Stimulated activated naive CD8-positive, alpha-beta T cell treated with anti-CD3 and anti-CD28 coated beads, Interleukin-15, Interleukin-2, amounts not matched to agents 100 U/mL and 50 U/mL, for 24 hours (primary cell): ENCODE measurements around the gene CYFIP1.
A peak's percentile ranks its signal among the peaks of the same experiment; 100 is the strongest.

Source experiments
- ATAC-seq: fragments of 150-1000 bp; cut with Tn5 transposase; one replicate; pipeline ENCODE4 v1.10.0; 2021
- DNase-seq: peaks from one replicate; pipeline ENCODE4 v3.0.0; 2021

Gene CYFIP1

DNA sequence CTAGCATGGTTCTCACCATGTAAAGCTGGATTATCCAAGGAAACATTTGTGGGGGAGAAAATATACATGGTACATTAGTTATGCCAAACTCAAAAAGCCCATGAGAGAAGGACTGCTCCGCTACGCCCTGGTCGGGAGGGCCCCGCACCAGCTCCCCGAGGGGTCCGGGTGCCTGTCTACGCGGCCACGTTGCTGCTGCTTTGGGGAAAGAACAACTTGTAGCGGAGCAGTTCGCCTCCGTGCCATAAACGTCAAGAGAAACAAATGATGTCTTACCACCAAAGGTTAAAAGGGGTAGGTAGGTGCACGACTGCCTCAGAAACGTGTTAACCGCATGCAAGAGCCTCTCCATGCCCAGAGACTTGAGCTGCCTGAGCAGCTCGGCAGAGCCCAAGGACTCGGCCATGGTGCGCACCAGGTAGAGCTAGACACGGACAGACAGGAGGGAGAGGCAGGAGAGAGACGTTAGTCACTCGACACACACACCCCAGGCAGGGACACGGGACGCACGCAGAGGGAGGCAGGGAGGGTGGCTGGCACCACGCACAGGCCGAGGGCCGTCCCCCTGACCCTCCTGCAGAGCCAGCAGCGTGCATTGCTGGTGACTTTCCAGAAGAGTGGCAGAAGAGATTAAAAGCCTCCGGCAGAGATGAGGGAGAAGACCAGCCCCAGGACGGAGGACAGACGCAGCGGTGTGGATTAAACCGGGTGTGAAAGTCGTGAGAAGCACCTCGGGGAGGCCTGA, 63.4 kb downstream of the CYFIP1 start:
- no peak for DNase-seq
- no peak for ATAC-seq

- no peak for DNase-seq
- ATAC-seq = no peak
Observed at GRCh38 chr15:22915866-22916515, 64.2 kb downstream of the CYFIP1 start.

DNA sequence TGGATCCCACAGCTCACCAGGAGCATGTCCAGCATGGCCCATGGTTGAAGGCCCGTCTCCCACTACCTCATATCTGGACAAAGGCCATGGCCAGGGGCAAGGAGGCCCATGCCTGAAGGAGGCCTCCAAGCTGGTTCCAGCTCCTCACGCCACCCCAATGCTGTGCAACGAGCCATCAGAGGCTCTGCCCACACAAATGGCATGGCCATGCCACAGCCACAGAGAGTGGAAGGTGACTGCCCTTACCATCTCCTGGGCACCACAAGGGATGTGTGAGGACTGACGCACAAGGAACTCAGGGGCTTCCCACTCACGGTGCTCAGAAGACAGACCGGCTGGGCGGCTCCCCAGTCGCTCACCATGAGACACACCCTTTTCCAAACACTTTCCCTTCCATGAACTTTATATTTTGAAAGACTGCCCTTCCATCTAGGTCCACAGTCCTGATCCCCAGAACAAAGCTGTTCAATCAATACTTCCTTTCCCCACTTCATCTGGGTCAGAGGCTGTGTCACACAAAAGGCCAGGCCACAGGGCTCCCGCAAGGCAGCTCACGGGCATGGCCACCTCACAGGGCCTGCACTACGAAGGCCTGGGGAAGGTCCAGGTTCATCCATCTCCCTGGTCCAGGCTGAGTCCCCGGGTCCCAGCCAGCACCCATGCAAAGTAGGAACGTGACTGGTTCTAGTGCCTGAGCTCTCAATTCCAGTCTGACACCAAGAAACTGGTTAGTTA, 66.4 kb downstream of the CYFIP1 start:
- ATAC-seq (no peak), DNase-seq (no peak)

- no peak for ATAC-seq
- DNase-seq = no peak
Observed at GRCh38 chr15:22912256-22912655, 67.9 kb downstream of the CYFIP1 start.

DNA sequence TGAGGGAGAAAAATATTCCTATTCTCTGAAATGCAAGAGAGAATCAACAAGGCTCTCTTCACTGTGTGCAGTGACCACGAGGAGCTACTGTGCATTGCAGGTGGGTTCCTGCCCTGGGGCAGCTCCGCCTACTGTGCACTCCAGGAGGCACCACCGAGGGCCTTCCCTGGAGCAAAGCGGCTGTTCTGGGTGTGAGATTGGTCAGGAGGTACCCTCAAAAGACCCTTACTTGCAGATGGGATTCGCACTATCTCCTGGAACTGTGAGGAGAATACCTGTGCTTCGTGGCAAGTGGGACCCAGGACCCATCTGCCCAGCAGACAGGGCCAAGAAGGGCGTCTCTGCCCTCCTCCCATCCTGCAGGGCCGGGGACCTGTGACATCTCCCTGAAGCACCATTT, 68.9 kb downstream of the CYFIP1 start:
- no peak for DNase-seq
- ATAC-seq = no peak

GRCh38 chr15:22908830-22909229, 71.3 kb downstream of the CYFIP1 start:
- DNase-seq (no peak), ATAC-seq (no peak)

- no peak for ATAC-seq
- no peak for DNase-seq
Observed at GRCh38 chr15:22907161-22907950, 72.8 kb downstream of the CYFIP1 start.

DNA sequence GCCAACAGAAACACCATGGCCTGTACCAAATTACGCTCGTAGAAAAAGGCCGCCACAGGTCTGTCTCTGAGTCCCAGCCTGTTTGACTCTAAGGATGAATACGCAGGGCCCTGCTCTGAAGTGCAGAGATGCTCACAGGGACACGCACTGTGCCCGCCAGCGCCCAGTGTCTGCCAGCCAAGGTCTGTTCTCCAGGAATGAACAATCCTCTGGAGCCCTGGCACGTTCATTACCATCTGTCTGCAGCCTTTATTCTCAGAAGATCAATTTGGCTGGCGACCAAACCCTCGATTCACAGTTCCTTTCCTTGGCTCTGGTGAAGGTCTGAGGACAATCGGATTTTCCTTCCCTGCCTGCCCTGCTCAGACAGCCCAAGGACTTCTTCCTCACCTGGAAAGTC, 75.4 kb downstream of the CYFIP1 start:
- ATAC-seq (no peak), DNase-seq (no peak)

- DNase-seq (no peak), ATAC-seq (no peak)
Observed at GRCh38 chr15:22903961-22904534, 76.1 kb downstream of the CYFIP1 start.

- ATAC-seq = no peak
Observed at GRCh38 chr15:22903427-22903826, 76.7 kb downstream of the CYFIP1 start.

GRCh38 chr15:22902981-22903380, 77.2 kb downstream of the CYFIP1 start:
- DNase-seq (no peak), ATAC-seq (no peak)

More at GRCh38 chr15:22903427-22903826, 76.7 kb downstream of the CYFIP1 start:
- DNase-seq = no peak

- ATAC-seq (no peak), DNase-seq (no peak)
Observed at GRCh38 chr15:22902578-22902977, 77.6 kb downstream of the CYFIP1 start.

- no peak for DNase-seq
- ATAC-seq = no peak
Observed at GRCh38 chr15:22902046-22902445, 78.1 kb downstream of the CYFIP1 start.

DNA sequence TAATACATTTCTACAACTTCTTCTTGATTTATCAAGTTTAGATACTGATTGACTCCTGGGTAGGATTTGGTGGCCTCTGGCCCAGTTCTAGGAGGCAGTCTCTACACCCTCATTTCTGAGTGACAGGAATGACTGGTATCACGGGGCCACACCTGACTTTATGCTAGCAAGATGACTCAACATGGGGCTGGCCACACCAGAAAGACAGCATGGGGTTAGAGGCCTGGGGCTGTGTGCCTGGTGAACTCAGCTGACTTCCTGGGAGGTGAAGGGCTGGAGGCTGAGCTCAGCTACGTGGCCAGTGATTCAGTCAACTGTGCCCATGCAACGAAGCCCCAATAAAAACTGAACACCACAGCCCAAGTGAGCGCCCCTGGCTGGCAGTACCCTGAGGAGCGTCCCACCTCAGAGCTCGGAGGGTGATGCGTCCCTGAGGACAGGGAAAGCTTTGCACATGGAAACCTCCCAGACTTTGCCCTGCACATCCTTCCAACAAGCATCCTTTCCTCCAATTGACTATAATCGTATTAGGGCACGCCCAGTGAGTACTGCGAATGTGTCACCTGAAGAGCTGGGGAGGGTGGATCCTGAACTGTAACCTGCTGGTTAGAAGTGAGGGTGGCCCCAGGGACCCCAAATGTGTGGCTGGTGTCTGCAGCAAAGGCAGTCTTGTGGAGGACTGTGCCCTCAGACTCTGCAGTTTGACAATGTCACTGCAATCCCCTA, 84.5 kb downstream of the CYFIP1 start:
- peak; percentile 84 for ATAC-seq
- peak; percentile 11 for DNase-seq

DNA sequence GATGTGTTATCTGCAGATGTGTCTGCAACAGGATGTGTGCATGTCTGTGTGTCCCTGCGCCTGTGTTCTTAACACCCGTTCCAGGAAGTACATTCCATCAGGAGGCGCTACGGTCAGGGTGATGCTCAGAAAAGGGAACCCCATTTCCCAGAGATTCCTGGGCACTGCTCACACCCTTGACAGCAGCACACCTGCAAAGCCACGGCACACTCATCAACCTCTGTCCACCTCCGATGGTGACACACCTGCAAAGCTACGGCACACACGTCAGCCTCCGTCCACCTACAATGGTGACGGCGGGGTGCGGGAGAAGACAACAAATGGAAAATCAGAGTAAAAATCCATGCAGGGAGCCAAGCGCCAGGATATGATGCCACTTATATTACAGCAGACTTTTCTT, 86.3 kb downstream of the CYFIP1 start:
- DNase-seq (no peak), ATAC-seq (no peak)

- DNase-seq (no peak), ATAC-seq (no peak)
Observed at GRCh38 chr15:22893081-22893480, 87.1 kb downstream of the CYFIP1 start.

- no peak for ATAC-seq
Observed at GRCh38 chr15:22892333-22892732, 87.8 kb downstream of the CYFIP1 start.

GRCh38 chr15:22891426-22892210, 88.5 kb downstream of the CYFIP1 start:
- ATAC-seq (no peak), DNase-seq (no peak)

More at GRCh38 chr15:22892333-22892732, 87.8 kb downstream of the CYFIP1 start:
- DNase-seq = no peak

DNA sequence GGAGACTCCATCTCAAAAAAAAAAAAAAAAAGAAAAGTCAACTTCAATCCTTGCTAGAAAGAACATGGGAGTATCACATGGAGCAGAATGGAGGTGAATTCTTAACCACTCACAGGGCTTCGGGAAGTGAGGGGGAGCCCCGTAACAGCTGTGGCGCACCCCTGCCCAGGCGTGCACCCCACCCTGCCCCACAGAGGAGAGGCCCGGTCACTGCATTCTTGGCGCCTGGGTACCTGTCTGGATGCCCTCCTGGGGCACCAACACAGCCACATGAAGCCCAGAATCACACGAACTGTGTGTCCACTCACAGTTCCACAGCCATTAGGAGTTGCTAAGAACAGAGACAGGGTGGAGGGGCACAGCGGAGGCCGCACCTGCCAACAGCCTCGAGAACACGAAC, 89.9 kb downstream of the CYFIP1 start:
- DNase-seq (no peak), ATAC-seq (no peak)

GRCh38 chr15:22889146-22889818, 90.9 kb downstream of the CYFIP1 start:
- ATAC-seq = no peak

More at GRCh38 chr15:22889146-22889818, 90.9 kb downstream of the CYFIP1 start:
- no peak for DNase-seq
